HG03457 (cell line): ENCODE results near the gene GDNF.
"Not testable (repeated sequence)": the region's sequence is repeated elsewhere in the genome, so short reads cannot be mapped to it uniquely, and the experiment has no call there.

Source experiments
- ATAC-seq: cut with Tn5 transposase; IDR thresholded peaks from one replicate; pipeline ENCODE4 v1.9.1; 2021; ENCODE audit warnings: moderate number of reproducible peaks; ENCODE audit not compliant: unreplicated experiment

The GDNF gene

GRCh38 chr5:37787742-37788141 lies 52.1 kb downstream of the GDNF start:
- ATAC-seq, result no peak

GRCh38 chr5:37786862-37787519 lies 52.9 kb downstream of the GDNF start:
- no peak for ATAC-seq

- no peak for ATAC-seq
These were observed 53.4 kb downstream of the GDNF start for GRCh38 chr5:37786416-37786815.

- ATAC-seq, result not testable (repeated sequence)
These were observed 58.4 kb downstream of the GDNF start for GRCh38 chr5:37781409-37781808.

- ATAC-seq, result no peak
These were observed 62.3 kb downstream of the GDNF start for GRCh38 chr5:37777432-37778130.

GRCh38 chr5:37776826-37777225 lies 63.0 kb downstream of the GDNF start:
- ATAC-seq, result no peak

- ATAC-seq, result no peak
These were observed 64.8 kb downstream of the GDNF start for GRCh38 chr5:37774912-37775483.

- ATAC-seq, result no peak
These were observed 66.0 kb downstream of the GDNF start for GRCh38 chr5:37773809-37774208.

- no peak for ATAC-seq
These were observed 67.6 kb downstream of the GDNF start for GRCh38 chr5:37772255-37772654.

GRCh38 chr5:37771731-37772130 lies 68.1 kb downstream of the GDNF start:
- ATAC-seq, result no peak

GRCh38 chr5:37771203-37771611 lies 68.6 kb downstream of the GDNF start:
- ATAC-seq, result no peak

GRCh38 chr5:37770786-37771185 lies 69.1 kb downstream of the GDNF start:
- ATAC-seq, result no peak

- no peak for ATAC-seq
These were observed 70.0 kb downstream of the GDNF start for GRCh38 chr5:37769840-37770239.

- ATAC-seq, result no peak
These were observed 70.7 kb downstream of the GDNF start for GRCh38 chr5:37769108-37769507.

- ATAC-seq, result no peak
These were observed 71.5 kb downstream of the GDNF start for GRCh38 chr5:37768371-37768770.

- no peak for ATAC-seq
These were observed 71.9 kb downstream of the GDNF start for GRCh38 chr5:37767961-37768360.

GRCh38 chr5:37767251-37767650 lies 72.6 kb downstream of the GDNF start:
- no peak for ATAC-seq
